ENCODE data around the gene S100A12. TPM values are rescaled to one million over a fixed set of nuclear protein-coding genes. Genes with fewer than 3 reads are reported as not detected.

S100A12 gene
- total and polyA plus RNA-seq, 2 donors (not counting 3 experiments of a cell fraction or from before 2014, with no cell fraction given): not detected

- dilution Hi-C loops (cut with MboI; ENCODE audit: extremely low pct_ligation_motif_present, low sequenced_read_pairs): no loop called here
- H3K27me3 ChIP-seq (ENCODE audit: control insufficient read depth in 2 of 2, insufficient read depth in 2 of 2, low read length in 2 of 2): no peaks in the 10 kb centered on the region
- no peaks in the 10 kb centered on the region for H3K79me2 ChIP-seq (ENCODE audit: control insufficient read depth, insufficient read depth, low read length)
- no peaks in the 10 kb centered on the region for H3K4me1 ChIP-seq (ENCODE audit: control insufficient read depth, extremely low read depth, insufficient read depth, low read length)
- no peaks in the 10 kb centered on the region for H3K9me3 ChIP-seq (replicated peaks; ENCODE audit: control insufficient read depth, insufficient read depth, low read length)
- no peak overlapping the region for H3K27ac ChIP-seq (ENCODE audit: insufficient read depth, low read depth, low read length)
- no peak overlapping the region for H3K9ac ChIP-seq (replicated peaks; ENCODE audit: extremely low read depth, insufficient read depth, low read length)
- no peaks in the 10 kb centered on the region for H3K36me3 ChIP-seq (ENCODE audit: control insufficient read depth in 2 of 2, extremely low read depth in 1 of 2, insufficient read depth in 2 of 2, low read length in 2 of 2)
- CTCF ChIA-PET: no interaction called here
- FAIRE-seq: no peak
- H3K4me3 ChIP-seq (replicated peaks in 1 of 3; ENCODE audit: insufficient read depth in 1 of 3, low read depth in 1 of 3, low read length in 3 of 3): no peak overlapping the region
- H3K9me1 ChIP-seq (replicated peaks; ENCODE audit: control insufficient read depth, extremely low read depth, insufficient read depth, low read length): no peaks in the 10 kb centered on the region
- H3K4me2 ChIP-seq (ENCODE audit: insufficient read depth, low read length): no peak overlapping the region
- H4K20me1 ChIP-seq (replicated peaks; ENCODE audit: control insufficient read depth, extremely low read depth, insufficient read depth, low read length): no peaks in the 10 kb centered on the region
- intact Hi-C loops (cut with micrococcal nuclease): no loop called here
- POLR2A ChIA-PET: no interaction called here
- BruUV-seq (replicated peaks): no TSS peak
- no peak for DNase-seq (ENCODE audit: low read depth, low spot score)
- no peak for TF ChIP-seq POLR2AphosphoS5 (IDR thresholded peaks at IDR 0.05; ENCODE audit: insufficient read depth, low read depth, low read length)
- TF ChIP-seq, protein P1, sequence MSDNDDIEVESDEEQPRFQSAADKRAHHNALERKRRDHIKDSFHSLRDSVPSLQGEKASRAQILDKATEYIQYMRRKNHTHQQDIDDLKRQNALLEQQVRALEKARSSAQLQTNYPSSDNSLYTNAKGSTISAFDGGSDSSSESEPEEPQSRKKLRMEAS (IDR thresholded peaks at IDR 0.05; ENCODE audit: insufficient read depth, insufficient read length): no peak
- TF ChIP-seq CTCF (IDR thresholded peaks at IDR 0.05; ENCODE audit: extremely low read depth in 1 of 2, insufficient read depth in 1 of 2, low read depth in 1 of 2, low read length in 2 of 2): no peak
- TF ChIP-seq POLR2A (IDR thresholded peaks at IDR 0.05; ENCODE audit: low read depth, low read length): no peak
- no peak for TF ChIP-seq EZH2 (IDR thresholded peaks at IDR 0.05; ENCODE audit: borderline replicate concordance, low read depth, low read length, severe bottlenecking)
- TF ChIP-seq FOS (IDR thresholded peaks at IDR 0.05; ENCODE audit: borderline replicate concordance, insufficient read depth, low read length): no peak
- TF ChIP-seq GATA2 (IDR thresholded peaks at IDR 0.05; ENCODE audit: insufficient read depth, insufficient read length, low read depth, low read length): no peak
- TF ChIP-seq JUN (IDR thresholded peaks at IDR 0.05; ENCODE audit: borderline replicate concordance, insufficient read depth, insufficient read length, low read depth): no peak
- no peak for TF ChIP-seq MYC (IDR thresholded peaks at IDR 0.05; ENCODE audit: low read depth, low read length)
- no peak overlapping the region for H2AFZ ChIP-seq (ENCODE audit: low read depth, low read length)
Observed at GRCh38 chr1:153389973-153390879, 14.8 kb upstream of the S100A12 start.
